GM23338 (cell line): Measurements from ENCODE around the gene MMP13. TPM values are rescaled to one million over a fixed set of nuclear protein-coding genes. Genes with fewer than 3 reads are reported as not detected.

Experiments used
- ATAC-seq: fragments of 200-7000 bp; cut with Tn5 transposase; 3 replicates; pipeline ENCODE4 v1.9.1; 2020
- DNase-seq: peaks from one replicate; pipeline ENCODE4 v3.0.0-alpha.2; 2015; ENCODE audit warnings: low spot score
- H2AFZ ChIP-seq: fragments of 200-600 bp; sonication (generic); 2 replicates; pipeline ENCODE4 v1.8.0; 2016; ENCODE audit warnings: antibody characterized with exemption, mild to moderate bottlenecking, moderate library complexity
- H3F3A ChIP-seq: fragments of 200-600 bp; sonication (generic); replicated peaks from 2 replicates; pipeline ENCODE4 v1.8.0; 2017; ENCODE audit warnings: antibody characterized with exemption, mixed run types, low read depth
- H3K27ac ChIP-seq: fragments of 200-600 bp; sonication (generic); 2 replicates; pipeline ENCODE4 v1.6.1; 2016; ENCODE audit warnings: low read depth
- H3K27me3 ChIP-seq: fragments of 200-600 bp; sonication (generic); 2 replicates; pipeline ENCODE4 v1.8.0; 2016; ENCODE audit warnings: mild to moderate bottlenecking, mixed run types, moderate library complexity; ENCODE audit not compliant: insufficient read depth
- H3K36me3 ChIP-seq: fragments of 200-600 bp; sonication (generic); 2 replicates; pipeline ENCODE4 v1.8.0; 2016; ENCODE audit warnings: mild to moderate bottlenecking; ENCODE audit not compliant: insufficient read depth
- H3K4me1 ChIP-seq: fragments of 200-600 bp; sonication (generic); 2 replicates; pipeline ENCODE4 v1.8.0; 2016; ENCODE audit warnings: mild to moderate bottlenecking, moderate library complexity; ENCODE audit not compliant: insufficient read depth
- H3K4me2 ChIP-seq: fragments of 200-600 bp; sonication (generic); 2 replicates; pipeline ENCODE4 v1.7.1; 2017; ENCODE audit warnings: mixed run types
- H3K4me3 ChIP-seq: fragments of 200-600 bp; sonication (generic); 2 replicates; pipeline ENCODE4 v1.6.1; 2016; ENCODE audit warnings: mixed run types
- H3K79me2 ChIP-seq: fragments of 200-600 bp; sonication (generic); replicated peaks from 2 replicates; pipeline ENCODE4 v1.8.0; 2017; ENCODE audit warnings: mild to moderate bottlenecking; ENCODE audit not compliant: insufficient read depth
- H3K9me2 ChIP-seq: fragments of 200-600 bp; sonication (generic); 2 replicates; pipeline ENCODE4 v1.8.0; 2017; ENCODE audit not compliant: insufficient read depth
- H4K20me1 ChIP-seq: fragments of 200-600 bp; sonication (generic); replicated peaks from 2 replicates; pipeline ENCODE4 v1.8.0; 2017; ENCODE audit warnings: mild to moderate bottlenecking; ENCODE audit not compliant: insufficient read depth
- H3K27ac Mint-ChIP-seq: 2 replicates; pipeline ENCODE4 v1.8.0; 2020; ENCODE audit warnings: inconsistent platforms, mild to moderate bottlenecking, moderate library complexity, mixed read lengths
- H3K27me3 Mint-ChIP-seq: 3 replicates; pipeline ENCODE4 v1.8.0; 2022; ENCODE audit warnings: low read depth, mild to moderate bottlenecking, moderate library complexity, mixed read lengths, inconsistent platforms; ENCODE audit not compliant: insufficient read depth, poor library complexity
- H3K36me3 Mint-ChIP-seq: 3 replicates; pipeline ENCODE4 v1.8.0; 2021; ENCODE audit warnings: low read depth, mild to moderate bottlenecking, inconsistent platforms, moderate library complexity, mixed read lengths
- H3K4me1 Mint-ChIP-seq: 3 replicates; pipeline ENCODE4 v1.8.0; 2020; ENCODE audit warnings: mild to moderate bottlenecking, inconsistent platforms, mixed read lengths
- H3K4me3 Mint-ChIP-seq: 3 replicates; pipeline ENCODE4 v1.8.0; 2021; ENCODE audit warnings: moderate library complexity, mild to moderate bottlenecking, inconsistent platforms, mixed read lengths
- H3K9me3 Mint-ChIP-seq: 3 replicates; pipeline ENCODE4 v1.8.0; 2020; ENCODE audit warnings: moderate library complexity, mild to moderate bottlenecking, inconsistent platforms, mixed read lengths
- ETS1 ChIP-seq: IDR thresholded peaks from 2 replicates; pipeline ENCODE4 v1.6.1; 2016; ENCODE audit warnings: antibody characterized with exemption
- EZH2 ChIP-seq: fragments of 200-600 bp; sonication (generic); IDR thresholded peaks from one replicate; pipeline ENCODE4 v1.8.0; 2017; ENCODE audit warnings: antibody characterized with exemption, mild to moderate bottlenecking, low read depth; ENCODE audit not compliant: unreplicated experiment
- NANOG ChIP-seq: IDR thresholded peaks from 2 replicates; pipeline ENCODE4 v1.6.1; 2016; ENCODE audit warnings: antibody characterized with exemption, borderline replicate concordance
- REST ChIP-seq: IDR thresholded peaks from one replicate; pipeline ENCODE4 v1.6.1; 2018; ENCODE audit warnings: antibody characterized with exemption; ENCODE audit not compliant: unreplicated experiment
- STAT1 ChIP-seq: IDR thresholded peaks from one replicate; pipeline ENCODE4 v1.6.1; 2016; ENCODE audit warnings: antibody characterized with exemption; ENCODE audit not compliant: unreplicated experiment
- polyA plus RNA-seq: library from polyadenylated mRNA; unstranded; fragments of >200 nt; fragmentation: Nextera tagmentation; extraction: Ambion mirVana; gene quantifications from 2 replicates; pipeline ENCODE4 v1.2.1, GENCODE V29; 2016
- total RNA-seq: library from RNA; depleted of rRNA; stranded (reverse); fragments of >200 nt; shearing (Covaris generic); gene quantifications from 2 replicates; pipeline ENCODE4 v1.2.3, GENCODE V29; 2014
- TF ChIP-seq, protein P1 (sequence below), 2 experiments: fragments of 200-600 bp in 1 of 2; sonication (generic) in 1 of 2; conservative IDR thresholded peaks; 2 replicates each; pipeline versions ENCODE4 v1.5.1 to v1.6.1; 2016 to 2017; ENCODE audit warnings: antibody characterized with exemption in 2 of 2, low read depth in 2 of 2, mild to moderate bottlenecking in 2 of 2, moderate library complexity in 1 of 2

The MMP13 gene
- total and polyA plus RNA-seq, 2 experiments from 2014 or later = not detected

DNA sequence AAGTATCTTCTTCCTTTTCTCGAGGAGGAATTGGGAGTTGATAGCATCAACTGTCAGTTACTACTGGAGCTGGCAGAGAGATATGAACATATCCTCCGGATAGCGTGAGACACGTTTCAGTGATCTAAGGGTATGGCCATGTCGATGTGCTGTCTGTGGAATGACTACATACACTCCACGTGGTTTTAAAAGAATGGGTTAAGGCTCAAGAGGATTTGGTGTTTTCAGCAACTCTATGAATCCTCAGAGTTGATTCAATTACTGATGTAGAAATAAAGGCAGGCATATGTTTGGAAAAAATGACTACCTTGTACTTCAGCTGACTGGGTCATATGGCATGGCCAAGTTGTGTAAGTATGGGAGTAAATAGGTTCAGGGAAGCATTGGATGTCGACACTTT, 22.9 kb downstream of the MMP13 start:
- H2AFZ ChIP-seq = no peak overlapping the region

DNA sequence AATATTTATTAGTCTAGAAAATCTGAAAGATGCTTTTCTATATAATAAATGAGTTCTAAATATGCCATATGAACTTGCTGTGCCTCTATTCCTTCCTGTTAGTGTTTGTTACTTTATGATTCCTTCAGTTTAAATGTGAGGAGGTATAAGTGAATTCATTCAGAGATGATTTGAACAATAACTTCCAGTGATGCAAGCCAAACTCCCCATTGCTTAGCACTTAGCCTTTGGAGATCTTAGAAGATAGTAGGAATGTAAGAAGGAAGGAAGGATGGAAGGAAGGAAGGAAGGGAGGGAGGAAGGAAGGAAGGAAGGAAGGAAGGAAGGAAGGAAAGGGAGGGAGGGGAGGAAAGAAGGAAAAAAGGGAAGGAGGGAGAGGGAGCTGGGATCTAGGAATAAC, 25.1 kb downstream of the MMP13 start:
- no peak overlapping the region for H2AFZ ChIP-seq
- H3K4me1 Mint-ChIP-seq = no peaks in the 10 kb centered on the region
- no peak for ATAC-seq
- no peaks in the 10 kb centered on the region for H3K79me2 ChIP-seq
- H3K27me3 Mint-ChIP-seq = no peaks in the 10 kb centered on the region
- H3K4me3 Mint-ChIP-seq = no peak overlapping the region
- no peaks in the 10 kb centered on the region for H3K27me3 ChIP-seq
- H3K4me3 ChIP-seq = no peak overlapping the region
- H3K9me3 Mint-ChIP-seq = no peaks in the 10 kb centered on the region
- H4K20me1 ChIP-seq = no peaks in the 10 kb centered on the region
- DNase-seq = no peak
- H3K4me1 ChIP-seq = no peaks in the 10 kb centered on the region
- no peaks in the 10 kb centered on the region for H3K36me3 Mint-ChIP-seq
- no peaks in the 10 kb centered on the region; the same call in 1 of the 2 replicates for H3K9me2 ChIP-seq
- H3K4me2 ChIP-seq = no peak overlapping the region
- H3F3A ChIP-seq = no peaks in the 10 kb centered on the region
- H3K36me3 ChIP-seq = no peaks in the 10 kb centered on the region
- no peak overlapping the region for H3K27ac ChIP-seq
- H3K27ac Mint-ChIP-seq = no peak overlapping the region
- TF ChIP-seq ETS1 (no peak), REST (no peak)
- TF ChIP-seq, protein P1, sequence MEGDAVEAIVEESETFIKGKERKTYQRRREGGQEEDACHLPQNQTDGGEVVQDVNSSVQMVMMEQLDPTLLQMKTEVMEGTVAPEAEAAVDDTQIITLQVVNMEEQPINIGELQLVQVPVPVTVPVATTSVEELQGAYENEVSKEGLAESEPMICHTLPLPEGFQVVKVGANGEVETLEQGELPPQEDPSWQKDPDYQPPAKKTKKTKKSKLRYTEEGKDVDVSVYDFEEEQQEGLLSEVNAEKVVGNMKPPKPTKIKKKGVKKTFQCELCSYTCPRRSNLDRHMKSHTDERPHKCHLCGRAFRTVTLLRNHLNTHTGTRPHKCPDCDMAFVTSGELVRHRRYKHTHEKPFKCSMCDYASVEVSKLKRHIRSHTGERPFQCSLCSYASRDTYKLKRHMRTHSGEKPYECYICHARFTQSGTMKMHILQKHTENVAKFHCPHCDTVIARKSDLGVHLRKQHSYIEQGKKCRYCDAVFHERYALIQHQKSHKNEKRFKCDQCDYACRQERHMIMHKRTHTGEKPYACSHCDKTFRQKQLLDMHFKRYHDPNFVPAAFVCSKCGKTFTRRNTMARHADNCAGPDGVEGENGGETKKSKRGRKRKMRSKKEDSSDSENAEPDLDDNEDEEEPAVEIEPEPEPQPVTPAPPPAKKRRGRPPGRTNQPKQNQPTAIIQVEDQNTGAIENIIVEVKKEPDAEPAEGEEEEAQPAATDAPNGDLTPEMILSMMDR (conservative IDR thresholded peaks at IDR 0.05; ENCODE audit: low read depth in 2 of 2) = no peak

More for the DNA sequence above, 22.9 kb downstream of the MMP13 start:
- Histone ChIP-seq H3K4me2 (no peak overlapping the region), H3K27me3 (no peaks in the 10 kb centered on the region), H3K79me2 (no peaks in the 10 kb centered on the region), H3F3A (no peaks in the 10 kb centered on the region), H3K4me3 (no peak overlapping the region), H3K36me3 (no peaks in the 10 kb centered on the region), H3K9me2 (no peaks in the 10 kb centered on the region; the same call in 1 of the 2 replicates), H3K27ac (no peak overlapping the region), H4K20me1 (no peaks in the 10 kb centered on the region), H3K4me1 (no peaks in the 10 kb centered on the region)
- Mint-ChIP-seq H3K27me3 (no peaks in the 10 kb centered on the region), H3K27ac (no peak overlapping the region), H3K4me1 (no peaks in the 10 kb centered on the region), H3K36me3 (no peaks in the 10 kb centered on the region), H3K4me3 (no peak overlapping the region), H3K9me3 (no peaks in the 10 kb centered on the region)
- ATAC-seq (no peak), DNase-seq (no peak)
- TF ChIP-seq EZH2 = no peak
- TF ChIP-seq ETS1 = no peak
- no peak for TF ChIP-seq REST
- TF ChIP-seq STAT1 = no peak
- TF ChIP-seq NANOG = no peak
